GM21381 (cell line): ENCODE data around the gene ZRANB3.
"Not testable (repeated sequence)": the region's sequence is repeated elsewhere in the genome, so short reads cannot be mapped to it uniquely, and the experiment has no call there.

Source experiments
- ATAC-seq: cut with Tn5 transposase; IDR thresholded peaks from one replicate; pipeline ENCODE4 v1.9.1; 2021; ENCODE audit warnings: mild to moderate bottlenecking, moderate library complexity; ENCODE audit not compliant: unreplicated experiment

Gene ZRANB3

DNA sequence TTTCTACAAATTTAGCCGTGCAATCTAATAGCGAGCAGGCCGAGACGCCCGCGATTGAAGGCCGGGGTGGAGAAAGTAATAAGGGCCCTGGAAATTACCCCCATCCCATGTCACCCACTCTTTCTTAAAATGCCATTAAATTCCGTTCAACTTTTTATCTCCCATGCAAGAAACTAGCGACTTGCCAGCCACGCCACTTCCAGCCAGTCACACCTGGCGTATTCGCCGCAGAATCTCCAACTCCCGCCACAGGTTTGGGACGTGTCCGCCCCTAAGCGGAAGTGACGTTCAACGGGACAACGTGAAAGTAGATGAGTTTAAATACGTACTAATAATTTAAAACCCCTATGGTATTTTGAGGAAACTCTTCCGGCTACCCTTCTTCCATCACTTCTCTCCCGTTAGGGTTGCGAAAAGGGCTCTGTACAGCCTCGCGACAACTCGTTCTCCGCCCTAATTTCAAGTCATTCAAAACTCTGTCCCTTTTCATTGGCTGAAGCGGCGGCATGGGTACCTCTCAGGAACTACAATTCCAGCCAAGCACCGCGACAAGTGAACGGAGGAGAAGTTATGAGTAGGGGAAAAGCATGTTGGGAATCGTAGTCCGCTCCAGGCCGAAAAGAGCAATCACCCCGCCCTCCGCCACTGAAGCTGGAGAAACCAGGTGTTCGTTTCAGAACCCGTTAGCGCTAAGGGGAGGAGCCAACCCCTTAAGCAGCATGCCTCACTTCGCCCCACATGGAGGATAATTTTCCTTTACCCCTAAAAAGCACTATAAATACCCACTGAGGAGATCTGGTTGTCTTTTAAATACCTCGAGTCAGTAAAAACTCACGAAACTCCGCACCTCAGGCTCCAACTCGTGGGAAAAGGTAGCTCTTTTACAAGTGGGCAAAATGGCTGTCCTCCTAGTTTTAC is at the start of gene ZRANB3:
ZRANB3 (minus strand) TSS at position 906 of the 918 bp plus-strand sequence.
- peak; percentile 62 for ATAC-seq

DNA sequence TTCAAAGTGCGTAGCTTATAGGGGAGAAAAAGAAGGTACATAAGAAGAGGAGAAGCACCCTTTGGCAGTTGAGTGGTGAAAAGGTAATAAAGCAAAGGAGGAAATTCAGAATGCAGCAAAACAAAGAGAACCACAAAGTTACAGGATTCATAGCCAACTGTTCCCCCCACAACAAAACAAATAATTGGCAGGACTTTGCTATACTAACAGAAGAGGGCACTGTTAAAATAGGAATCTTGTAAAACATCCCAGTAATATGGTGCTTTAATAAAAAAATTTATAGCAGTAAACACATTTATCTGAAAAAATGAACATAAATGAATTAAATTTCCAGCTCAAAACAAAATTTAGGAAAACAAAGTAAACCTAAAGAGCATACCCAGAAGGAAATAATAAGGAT is 42.6 kb upstream of the ZRANB3 start:
- no peak for ATAC-seq

DNA sequence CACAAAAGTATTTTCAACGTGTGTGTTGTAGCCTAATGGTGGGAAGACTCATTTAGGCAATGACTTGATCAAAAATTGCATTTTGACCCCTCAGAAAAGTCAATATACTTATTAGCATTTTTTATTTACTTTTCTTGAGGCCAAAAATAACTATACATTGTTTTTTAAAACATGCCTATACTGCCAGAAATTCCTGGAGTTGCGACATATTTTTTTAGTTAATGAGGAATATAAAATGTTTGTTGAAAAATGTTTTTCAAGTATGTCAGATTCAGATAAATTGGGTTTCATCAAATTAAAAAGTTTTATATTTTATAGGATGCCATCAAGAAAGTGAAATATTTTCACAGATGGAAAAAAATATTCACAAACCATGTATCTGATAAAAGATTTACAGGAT is 39.9 kb upstream of the ZRANB3 start:
- ATAC-seq = no peak

DNA sequence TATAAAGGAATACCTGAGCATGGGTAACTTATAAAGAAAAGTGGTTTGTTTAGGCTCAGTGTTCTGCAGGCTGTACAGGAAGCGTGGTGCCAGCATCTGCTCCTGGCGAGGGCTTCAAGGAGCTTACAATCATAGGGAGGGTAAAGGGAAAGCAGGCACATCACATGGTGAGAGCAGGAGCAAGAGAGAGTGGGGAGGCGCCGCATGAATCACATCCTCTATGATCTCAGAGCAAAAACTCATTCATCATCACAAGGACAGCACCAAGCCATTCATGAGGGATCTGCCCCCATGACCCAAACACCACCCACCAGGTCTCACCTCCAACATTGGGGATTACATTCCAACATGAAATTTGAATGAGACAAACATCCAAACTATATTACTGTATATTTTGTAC is 32.8 kb upstream of the ZRANB3 start:
- ATAC-seq = no peak

DNA sequence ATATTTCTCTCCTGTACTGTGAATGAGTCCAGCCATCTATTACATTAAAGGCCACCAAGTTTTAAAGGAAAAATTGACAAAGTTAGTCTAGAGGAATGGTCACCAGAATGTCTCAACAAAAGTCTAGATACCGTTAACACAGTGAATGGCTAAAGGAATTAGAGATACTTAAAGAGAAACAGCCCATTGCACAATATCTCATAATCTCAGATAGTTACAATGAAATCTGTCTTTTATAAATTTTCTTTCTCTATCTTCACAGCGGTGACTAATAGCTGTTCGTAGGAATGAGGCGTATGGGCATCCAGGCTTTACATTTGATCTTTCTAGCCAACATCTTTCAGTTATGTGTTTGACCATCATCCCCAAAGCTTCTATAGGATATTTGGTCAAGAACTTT is 30.9 kb upstream of the ZRANB3 start:
- no peak for ATAC-seq

DNA sequence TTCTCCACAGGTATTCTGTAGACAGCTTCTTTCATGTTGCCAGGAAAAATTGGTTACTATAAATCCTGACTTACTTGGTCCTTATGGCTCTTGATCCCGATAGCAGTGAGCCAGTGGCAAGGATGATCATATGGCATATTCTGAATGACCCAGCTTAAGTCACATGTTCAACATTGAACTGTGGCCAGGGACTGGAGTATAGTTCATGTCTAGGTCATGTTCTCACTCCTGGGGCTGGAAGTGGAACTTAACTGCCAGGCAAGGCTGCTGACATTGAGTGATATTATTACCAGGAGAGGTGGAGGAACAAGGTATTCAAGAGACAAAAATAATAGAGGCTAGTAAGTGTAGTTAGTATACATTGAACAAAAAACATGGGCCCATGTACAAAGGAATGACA is 26.5 kb upstream of the ZRANB3 start:
- no peak for ATAC-seq

DNA sequence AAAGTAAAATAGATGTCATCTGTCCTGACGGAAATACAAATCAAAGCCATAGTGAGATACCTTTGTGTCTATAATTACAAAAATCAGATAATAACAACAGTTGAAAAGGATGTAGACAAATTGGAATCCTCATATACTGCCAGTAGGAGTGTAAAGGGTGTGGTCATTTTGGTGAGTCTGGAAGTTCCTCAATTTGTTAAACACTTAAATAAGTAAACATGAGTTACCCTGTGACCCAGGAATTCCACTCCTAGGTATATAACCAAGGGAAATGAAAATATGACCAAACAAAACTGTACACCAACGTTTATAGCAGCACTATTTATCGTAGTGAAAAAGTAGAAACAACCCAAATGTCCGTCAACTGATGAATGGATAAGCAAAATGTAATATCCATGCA is 24.3 kb upstream of the ZRANB3 start:
- ATAC-seq = no peak

DNA sequence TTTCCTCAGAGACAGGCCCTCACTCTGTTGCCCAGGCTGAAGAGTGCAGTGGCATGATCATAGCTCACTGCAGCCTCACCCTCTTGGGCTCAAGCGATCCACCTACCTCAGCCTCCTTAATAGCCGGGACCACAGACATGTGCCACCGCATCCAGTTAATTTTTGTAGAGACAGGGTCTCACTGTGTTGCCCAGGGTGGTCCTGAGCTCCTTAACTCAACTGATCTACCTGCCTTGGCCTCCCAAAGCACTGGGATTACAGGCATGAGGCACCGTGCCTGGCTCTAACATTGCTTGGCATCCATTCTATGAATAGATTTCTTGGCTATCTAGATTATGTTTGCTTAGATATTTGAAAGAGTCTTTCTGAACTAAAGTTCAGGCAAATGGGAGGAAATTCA is 21.9 kb upstream of the ZRANB3 start:
- no peak for ATAC-seq

DNA sequence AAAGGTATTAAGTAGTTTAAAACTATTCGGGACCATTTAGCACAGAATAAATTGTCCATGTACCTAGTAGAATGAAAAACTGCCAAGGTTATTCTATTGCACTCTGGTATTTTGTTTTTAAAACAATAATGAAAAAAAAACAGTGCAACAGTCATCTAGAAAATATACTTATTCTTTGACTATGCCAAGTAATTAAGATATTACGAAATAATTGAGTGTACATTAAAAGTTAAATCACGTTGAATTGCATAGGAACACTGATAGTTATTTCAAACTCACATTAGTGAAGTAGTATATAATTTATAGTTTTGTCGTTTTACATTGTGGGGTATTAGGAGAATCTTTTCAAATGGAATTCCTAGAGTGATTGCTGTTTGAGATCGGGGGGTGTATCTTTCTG is 20.3 kb upstream of the ZRANB3 start:
- no peak for ATAC-seq

DNA sequence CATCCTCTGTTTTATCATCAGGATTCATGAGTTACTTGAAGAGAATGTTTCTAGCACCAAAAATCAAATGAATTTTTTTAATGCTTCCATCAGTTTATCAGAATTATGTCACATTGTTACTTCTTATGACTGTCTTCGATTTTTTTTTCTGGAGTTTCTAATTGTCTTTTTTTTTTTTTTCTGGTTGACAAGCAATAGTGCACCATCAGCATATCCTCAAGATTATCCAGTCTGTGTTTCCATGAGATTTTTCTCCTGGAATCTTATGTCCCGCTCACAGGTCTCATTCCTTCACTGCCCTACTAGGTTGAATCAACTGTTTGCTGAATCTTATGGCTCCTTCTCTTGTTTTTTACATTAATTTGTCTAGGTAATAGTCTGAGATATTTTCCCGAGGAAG is 16.3 kb upstream of the ZRANB3 start:
- ATAC-seq = no peak

DNA sequence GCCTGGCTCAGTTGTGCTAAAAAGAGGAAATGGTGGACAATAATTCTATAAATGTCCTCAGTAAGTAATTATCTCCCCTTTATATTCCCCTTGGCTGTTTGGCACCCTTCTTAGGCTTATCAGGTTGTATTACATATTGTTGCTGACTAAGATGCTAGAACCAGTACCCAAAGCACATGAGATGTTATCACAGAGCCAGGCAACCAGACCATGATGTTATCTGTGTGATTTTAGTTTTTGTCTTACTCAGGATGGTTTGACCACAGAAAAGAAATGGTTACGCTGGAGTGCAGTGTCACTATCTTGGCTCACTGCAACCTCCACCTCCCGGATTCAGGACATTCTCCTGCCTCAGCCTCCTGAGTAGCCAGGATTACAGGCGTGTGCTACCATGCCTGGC is 15.4 kb upstream of the ZRANB3 start:
- ATAC-seq = no peak

DNA sequence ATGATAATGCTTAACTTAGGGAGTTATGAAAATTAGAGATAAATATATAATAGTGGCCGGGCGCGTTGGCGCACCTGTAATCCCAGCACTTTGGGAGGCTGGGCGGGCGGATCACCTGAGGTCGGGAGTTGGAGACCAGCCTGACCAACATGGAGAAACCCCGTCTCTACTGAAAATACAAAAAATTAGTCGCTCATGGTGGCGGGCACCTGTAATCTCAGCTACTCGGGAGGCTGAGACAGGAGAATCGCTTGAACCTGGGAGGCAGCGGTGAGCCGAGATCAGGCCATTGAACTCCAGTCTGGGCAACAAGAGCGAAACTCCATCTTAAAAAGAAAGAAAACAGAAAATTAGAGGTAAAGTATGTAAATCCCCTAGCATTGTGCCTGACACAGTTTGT is 2.5 kb upstream of the ZRANB3 start:
- ATAC-seq = not testable (repeated sequence)

DNA sequence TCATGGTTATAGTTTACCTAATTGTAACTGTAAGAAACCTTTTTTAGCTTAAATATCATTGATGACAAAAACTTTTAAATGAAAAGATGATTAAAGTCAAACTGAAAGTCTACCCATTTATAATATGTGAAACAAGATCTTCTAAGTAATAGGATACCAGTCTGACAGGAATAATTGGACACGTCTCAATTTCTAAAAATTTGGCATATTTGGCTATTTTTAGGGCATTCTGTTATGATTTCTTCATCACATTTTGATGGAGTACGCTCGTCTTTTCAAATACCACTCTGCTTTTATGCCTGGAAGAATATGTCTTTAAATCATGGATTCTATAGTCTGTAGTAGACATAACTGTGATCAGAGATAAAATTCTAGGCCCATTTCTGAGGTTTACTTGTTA is 1.6 kb upstream of the ZRANB3 start:
- no peak for ATAC-seq

DNA sequence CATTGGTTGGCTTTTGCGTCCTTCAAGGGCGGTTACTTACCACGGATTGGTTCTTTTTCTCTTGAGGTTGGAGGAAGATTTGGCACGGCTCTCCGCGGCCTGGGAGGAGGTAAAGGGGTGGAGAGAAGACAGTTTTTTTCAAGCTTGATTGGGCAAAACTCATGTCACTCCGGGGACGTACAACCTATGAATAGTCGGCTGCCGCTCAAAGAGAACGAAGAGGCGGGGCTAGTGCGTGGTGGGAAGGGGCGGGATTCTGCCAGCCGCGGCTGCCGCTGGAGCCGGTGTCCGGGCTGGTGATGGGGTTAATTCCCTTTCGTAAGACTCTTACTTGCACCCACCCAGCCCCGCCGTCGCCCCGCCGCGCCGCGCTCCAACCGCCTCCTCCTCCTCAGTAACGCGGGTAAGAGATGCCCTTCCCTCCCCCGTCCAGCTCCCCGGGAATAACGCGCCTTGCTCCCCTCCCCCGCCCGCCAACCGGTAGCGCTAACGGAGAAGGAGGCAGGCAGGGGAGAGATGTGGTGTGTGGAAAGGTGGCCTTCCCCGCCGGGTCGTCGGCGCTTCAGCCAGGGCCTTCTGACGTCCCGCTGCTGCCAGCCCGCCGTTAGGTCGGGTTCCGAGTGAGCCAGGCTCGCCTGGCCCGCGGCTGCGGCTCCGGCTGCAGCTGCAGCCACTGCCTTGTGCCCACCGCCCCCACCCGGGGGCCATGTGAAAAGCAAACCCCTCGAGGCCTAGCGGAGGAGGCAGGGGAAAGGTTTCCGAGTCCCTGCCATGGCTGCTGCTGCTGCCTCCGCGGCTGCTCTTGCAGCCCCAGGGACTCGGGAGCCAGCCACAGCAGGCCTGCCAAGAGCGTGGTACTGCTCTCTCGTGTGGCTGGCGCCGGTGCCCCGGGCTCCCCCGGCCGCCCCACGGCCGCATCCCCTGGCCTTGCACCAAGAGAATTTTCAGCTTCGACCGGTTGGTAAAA is 496 bp upstream of the ZRANB3 start, which contains the start of gene R3HDM1:
R3HDM1 (plus strand) TSS at position 254 of the 967 bp plus-strand sequence. CDS start 73,362 bp downstream, outside the sequence.
- ATAC-seq = peak; percentile 73

DNA sequence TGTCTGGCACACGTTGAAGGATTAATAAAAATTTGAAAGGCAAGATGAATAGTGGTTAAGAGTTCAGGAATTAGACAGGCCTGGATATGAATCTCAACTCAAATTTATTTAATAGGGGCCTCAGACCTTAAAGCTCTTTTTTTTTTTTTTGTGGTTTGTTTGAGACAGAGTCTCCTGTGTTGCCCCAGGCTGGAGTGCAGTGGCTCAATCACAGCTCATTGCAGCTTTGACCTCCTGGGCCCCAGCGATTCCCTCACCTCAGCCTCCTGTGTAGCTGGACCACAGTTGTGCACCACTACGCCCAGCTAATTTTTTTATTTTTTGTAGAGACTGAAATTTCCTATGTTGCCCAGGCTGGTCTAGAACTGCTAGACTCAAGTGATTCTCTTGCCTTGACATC is 3.0 kb downstream of the ZRANB3 start:
- ATAC-seq = no peak

DNA sequence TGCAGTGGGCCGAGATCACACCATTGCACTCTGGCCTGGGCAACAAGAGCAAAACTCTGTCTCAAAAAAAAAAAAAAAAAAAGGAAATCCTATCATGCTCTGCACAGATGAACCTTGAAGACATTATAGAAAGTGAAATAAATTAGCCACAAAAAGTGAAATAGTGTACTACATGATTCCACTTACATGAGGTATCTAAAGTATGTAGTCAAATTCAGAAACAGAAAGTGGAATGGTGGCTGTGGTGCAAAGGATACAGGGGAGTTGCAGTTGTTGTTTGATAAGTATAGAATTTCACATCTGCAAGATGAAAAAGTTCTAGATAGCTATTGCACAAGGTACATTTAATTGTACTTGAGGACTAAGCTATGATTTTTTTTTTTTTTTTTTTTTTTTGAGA is 5.2 kb downstream of the ZRANB3 start:
- no peak for ATAC-seq

DNA sequence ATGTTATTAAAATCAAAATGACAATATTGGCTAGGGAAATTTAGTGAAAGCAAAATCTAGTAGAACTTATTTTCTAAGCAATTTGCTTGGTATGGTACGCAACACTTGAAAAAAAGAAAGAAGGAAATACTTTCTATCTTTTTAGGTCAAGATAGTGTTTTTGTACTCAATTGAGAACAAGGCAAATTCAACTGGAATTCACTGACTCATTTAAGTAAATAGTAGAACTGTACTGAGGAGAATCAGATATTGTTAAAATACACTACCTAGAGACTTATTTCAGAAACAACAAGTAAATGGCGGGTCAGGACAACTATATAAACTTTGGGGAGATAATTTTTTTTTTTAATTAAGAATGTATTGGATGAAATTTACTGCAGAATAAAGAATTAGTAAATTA is 18.9 kb downstream of the ZRANB3 start:
- ATAC-seq = no peak

DNA sequence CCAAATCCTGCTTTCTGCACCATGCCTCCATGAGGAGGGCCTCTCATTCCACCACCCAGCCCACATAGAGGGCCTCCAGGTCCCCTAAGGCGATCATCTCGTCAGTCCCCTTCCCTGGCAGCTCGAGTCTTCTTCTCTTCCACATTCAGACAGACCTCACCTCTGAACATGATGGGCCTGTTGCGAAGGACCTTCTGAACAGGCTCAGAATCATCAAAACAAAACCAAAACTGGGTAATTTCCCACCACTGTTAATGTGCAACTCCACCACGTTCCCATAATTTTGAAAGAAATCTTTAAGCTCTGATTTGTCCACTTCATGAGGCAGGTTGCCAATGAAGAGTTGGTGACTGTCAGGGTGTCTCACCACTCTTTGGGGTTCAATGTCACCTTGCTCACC is 20.4 kb downstream of the ZRANB3 start:
- no peak for ATAC-seq

DNA sequence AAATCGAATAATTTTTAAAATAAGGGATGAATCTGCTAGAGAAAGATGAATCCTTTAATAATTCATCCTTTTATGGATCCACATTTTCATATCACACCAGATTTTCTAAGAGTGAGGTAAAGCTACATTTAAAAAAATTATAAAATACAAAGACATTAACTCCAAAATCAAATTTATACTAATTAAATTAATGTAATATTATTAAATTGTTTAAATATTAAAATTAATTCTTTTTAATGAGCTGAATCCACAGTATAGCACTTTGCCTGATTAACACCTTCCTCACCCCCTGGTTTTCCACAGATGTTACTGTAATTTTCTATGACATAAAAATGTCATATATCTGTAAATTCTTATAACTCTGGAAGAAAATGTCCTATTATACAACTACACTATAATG is 26.2 kb downstream of the ZRANB3 start:
- ATAC-seq = no peak

DNA sequence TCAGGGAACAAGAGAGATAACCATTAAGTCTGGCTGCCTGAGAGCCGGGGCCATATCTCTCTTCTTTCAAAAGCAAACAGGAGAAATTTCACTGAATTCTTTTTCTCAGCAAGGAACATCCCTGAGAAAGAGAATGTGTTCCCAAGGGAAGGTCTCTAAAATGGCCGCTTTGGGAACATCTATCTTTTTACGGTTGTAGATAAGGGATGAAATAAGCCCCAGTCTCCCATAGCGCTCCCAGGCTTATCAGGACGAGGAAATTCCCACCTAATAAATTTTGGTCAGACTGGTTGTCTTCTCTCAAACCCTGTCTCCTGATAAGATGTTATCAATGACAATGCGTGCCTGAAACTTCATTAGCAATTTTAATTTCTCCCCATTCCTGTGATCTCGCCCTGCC is 32.4 kb downstream of the ZRANB3 start:
- not testable (repeated sequence) for ATAC-seq

DNA sequence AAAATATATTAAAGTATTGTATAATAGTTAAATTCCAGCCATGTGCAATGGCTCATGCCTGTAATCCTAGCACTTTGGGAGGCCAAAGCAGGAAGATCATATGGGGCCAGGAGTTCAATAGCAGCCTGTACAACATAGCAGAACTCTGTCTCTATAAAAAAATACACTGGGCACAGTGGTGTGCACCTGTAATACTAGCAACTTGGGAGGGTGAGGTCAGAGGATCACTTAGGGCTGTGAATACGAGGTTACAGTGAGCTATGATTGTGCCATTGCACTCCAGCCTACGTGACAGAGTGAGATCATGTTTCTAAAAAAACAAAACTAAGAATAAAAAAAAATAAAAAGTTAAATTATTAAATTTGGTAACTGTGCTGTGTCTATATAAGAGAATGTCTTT is 36.1 kb downstream of the ZRANB3 start:
- ATAC-seq = no peak

DNA sequence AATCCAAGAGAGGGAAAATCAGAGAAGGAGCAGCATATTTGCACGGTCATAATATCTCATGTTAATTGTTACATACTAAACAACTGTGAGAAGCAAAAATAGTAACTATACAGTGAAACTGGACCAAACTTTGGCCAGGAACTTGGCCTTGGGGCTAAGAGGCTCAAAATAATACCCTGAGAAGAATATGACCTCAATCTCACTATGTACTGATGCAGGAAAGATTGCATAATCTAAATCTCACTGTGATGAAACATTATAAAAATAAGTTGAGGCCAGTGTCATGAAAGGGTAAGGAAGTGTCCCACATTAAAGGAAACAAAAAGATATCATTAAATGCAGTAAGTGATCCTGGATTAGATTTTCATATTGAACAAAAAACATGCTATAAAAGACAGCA is 36.5 kb downstream of the ZRANB3 start:
- ATAC-seq = no peak
